Mesothelial cell of epicardium (in vitro differentiated cells): ENCODE measurements around the gene UBN1. TPM values are rescaled to one million over a fixed set of nuclear protein-coding genes. Genes with fewer than 3 reads are reported as not detected.

Experiments
- DNase-seq, 2 experiments: peaks; one replicate each; pipeline ENCODE4 v3.0.0; 2021; ENCODE audit warnings: low spot score in 2 of 2; ENCODE audit not compliant: unreplicated experiment in 2 of 2
- H3K27ac Mint-ChIP-seq: 2 replicates; pipeline ENCODE4 v1.8.0; 2021; ENCODE audit warnings: mixed read lengths
- H3K27me3 Mint-ChIP-seq: 2 replicates; pipeline ENCODE4 v1.8.0; 2021; ENCODE audit warnings: low read depth, mixed read lengths
- H3K36me3 Mint-ChIP-seq: 2 replicates; pipeline ENCODE4 v1.8.0; 2021; ENCODE audit warnings: mixed read lengths
- H3K4me1 Mint-ChIP-seq: 2 replicates; pipeline ENCODE4 v1.8.0; 2021; ENCODE audit warnings: mixed read lengths
- H3K4me3 Mint-ChIP-seq: 2 replicates; pipeline ENCODE4 v1.8.0; 2021; ENCODE audit warnings: mild to moderate bottlenecking, moderate library complexity, mixed read lengths
- H3K9me3 Mint-ChIP-seq: 2 replicates; pipeline ENCODE4 v1.8.0; 2021; ENCODE audit warnings: mixed read lengths
- total RNA-seq: library from RNA; stranded (reverse); gene quantifications from 3 replicates; pipeline ENCODE4 v1.2.1, GENCODE V29; 2021
- TF ChIP-seq, protein P1 (sequence below): fragments of 200-600 bp; sonication (generic); IDR thresholded peaks from one replicate; pipeline ENCODE4 v1.5.0; 2021; ENCODE audit warnings: antibody characterized with exemption; ENCODE audit not compliant: unreplicated experiment

UBN1 gene
- total RNA-seq, 1 donor from 2014 or later = 40.5 TPM

DNA sequence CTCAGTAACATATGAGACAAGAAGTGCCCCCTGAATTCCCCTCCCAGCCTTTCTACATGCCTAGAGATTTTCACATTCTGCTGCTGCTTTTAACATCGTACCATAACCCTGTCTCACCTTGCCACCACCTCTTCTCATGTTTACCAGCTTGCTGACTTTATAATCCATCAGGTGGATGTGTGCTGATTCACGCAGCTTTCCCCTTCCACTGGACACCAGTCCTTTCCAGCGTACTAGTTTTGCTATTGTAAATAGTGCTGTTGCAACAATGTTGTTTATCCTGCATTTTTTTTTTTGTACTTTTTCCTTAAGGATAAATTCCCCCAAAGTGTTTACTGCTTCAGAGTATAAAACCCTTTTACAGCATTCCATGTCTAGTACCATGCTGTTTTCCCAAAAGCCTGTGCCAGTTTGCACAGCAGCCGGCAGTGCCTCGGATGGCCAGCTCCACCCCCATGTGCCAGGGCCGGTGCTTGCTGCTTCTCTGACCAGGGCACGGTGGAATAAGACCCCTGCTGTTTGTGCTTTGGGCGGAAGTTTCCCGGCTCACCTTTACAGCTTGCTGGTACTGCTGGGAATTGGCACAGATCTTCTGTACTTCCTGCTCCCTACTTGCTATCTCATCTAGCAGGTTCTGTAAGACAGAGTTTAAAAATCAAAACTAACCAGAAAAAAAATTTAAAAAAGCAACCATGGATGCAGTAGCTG, 41.3 kb downstream of the UBN1 start:
- no peak overlapping the region for H3K27ac Mint-ChIP-seq
- no peak overlapping the region for H3K4me3 Mint-ChIP-seq
- TF ChIP-seq, protein P1, sequence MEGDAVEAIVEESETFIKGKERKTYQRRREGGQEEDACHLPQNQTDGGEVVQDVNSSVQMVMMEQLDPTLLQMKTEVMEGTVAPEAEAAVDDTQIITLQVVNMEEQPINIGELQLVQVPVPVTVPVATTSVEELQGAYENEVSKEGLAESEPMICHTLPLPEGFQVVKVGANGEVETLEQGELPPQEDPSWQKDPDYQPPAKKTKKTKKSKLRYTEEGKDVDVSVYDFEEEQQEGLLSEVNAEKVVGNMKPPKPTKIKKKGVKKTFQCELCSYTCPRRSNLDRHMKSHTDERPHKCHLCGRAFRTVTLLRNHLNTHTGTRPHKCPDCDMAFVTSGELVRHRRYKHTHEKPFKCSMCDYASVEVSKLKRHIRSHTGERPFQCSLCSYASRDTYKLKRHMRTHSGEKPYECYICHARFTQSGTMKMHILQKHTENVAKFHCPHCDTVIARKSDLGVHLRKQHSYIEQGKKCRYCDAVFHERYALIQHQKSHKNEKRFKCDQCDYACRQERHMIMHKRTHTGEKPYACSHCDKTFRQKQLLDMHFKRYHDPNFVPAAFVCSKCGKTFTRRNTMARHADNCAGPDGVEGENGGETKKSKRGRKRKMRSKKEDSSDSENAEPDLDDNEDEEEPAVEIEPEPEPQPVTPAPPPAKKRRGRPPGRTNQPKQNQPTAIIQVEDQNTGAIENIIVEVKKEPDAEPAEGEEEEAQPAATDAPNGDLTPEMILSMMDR = no peak
- no peaks in the 10 kb centered on the region for H3K9me3 Mint-ChIP-seq
- peaks cover 48% of the 10 kb centered on the region for H3K36me3 Mint-ChIP-seq
- no peak for DNase-seq
- peaks cover 11% of the 10 kb centered on the region for H3K4me1 Mint-ChIP-seq
- H3K27me3 Mint-ChIP-seq = no peaks in the 10 kb centered on the region

DNA sequence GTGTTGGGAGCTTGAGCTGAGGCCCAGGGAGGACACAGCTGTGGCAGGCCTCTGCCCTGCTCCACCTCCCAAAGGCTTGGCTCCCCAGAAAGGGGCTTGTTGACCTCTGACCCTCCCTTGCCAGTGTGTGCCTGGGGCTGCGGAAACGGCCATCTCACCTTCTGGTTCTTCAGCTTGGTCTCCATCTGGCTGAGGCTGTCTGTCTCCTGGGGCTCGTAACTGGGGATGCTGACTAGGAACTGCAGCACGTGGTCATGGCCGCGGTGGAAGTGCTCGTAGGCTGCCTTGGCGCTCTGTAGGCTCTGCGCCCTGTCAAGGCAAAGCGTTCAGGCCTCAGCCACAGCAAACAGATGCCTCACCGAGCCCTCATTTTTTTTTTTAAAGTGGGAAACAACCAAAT, 42.7 kb downstream of the UBN1 start:
- H3K36me3 Mint-ChIP-seq = peaks cover 34% of the 10 kb centered on the region
- no peak for DNase-seq
- TF ChIP-seq, protein P1 = no peak
- H3K9me3 Mint-ChIP-seq = no peaks in the 10 kb centered on the region
- H3K4me3 Mint-ChIP-seq = no peak overlapping the region
- no peak overlapping the region for H3K27ac Mint-ChIP-seq
- H3K4me1 Mint-ChIP-seq = peaks cover 6% of the 10 kb centered on the region
- no peaks in the 10 kb centered on the region for H3K27me3 Mint-ChIP-seq

DNA sequence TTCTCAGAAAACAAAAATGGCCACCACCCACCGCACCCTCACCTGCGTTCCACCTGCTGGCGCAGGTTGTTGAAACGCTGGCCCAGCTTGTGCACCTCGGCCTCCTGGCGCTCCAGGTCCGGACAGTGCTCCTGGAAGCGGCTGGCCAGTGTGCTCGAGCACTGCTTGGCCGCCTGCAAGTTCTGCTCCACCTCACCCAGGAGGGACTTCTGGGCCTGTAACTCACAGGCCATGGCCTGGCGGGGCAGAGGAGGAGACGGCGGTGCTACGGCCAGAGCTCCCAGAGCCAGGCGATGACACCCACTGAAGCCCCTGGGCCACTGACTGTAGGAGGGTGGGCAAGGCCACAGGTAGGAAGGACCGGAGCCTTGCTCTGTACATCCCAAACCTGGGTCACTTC, 43.4 kb downstream of the UBN1 start:
- H3K9me3 Mint-ChIP-seq = no peaks in the 10 kb centered on the region

DNA sequence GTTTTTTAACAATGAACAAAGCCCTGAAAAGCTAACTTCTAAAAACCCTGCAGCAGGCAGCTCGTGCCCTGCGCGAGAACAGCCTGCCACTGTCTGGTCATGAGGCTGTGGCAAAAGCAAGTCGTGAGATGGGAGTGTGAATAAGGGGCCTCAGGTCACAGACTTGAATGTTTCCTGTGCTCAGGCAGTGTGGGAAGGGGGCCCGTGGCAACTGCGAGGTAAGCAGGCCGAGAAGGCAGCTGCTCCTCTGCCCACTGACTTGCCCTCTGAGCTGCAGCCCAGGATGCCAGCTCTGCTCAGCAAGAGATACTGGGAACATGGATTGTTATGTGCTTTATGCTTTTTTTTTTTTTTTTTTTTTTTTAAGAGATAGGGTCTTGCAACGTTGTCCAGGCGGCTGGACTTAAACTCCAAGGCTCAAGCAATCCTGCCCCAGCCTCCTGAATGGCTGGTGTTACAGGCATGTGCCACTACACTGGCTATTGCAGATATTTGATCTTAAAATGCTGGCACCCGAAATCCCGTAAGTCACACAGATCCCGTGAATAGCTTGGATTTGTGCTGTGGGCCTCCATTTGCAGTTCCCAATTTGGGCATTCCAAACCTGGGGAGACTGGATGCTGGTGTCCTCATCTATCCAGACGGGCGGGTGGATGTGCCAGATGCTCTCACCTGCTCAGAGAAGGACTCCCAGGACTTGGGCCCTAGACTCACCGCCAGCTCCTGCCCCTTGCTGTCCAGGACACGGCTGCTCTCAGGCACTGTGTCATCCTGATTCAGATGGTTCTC, 44.0 kb downstream of the UBN1 start:
- Mint-ChIP-seq H3K4me1 (peaks cover 6% of the 10 kb centered on the region), H3K27ac (no peak overlapping the region), H3K36me3 (peaks cover 25% of the 10 kb centered on the region), H3K27me3 (no peaks in the 10 kb centered on the region), H3K9me3 (no peaks in the 10 kb centered on the region), H3K4me3 (no peak overlapping the region)
- TF ChIP-seq, protein P1 = no peak
- no peak for DNase-seq

More for the DNA sequence above, 43.4 kb downstream of the UBN1 start:
- DNase-seq = no peak
- Mint-ChIP-seq H3K4me1 (peaks cover 6% of the 10 kb centered on the region), H3K36me3 (peaks cover 28% of the 10 kb centered on the region), H3K27me3 (no peaks in the 10 kb centered on the region), H3K4me3 (no peak overlapping the region), H3K27ac (no peak overlapping the region)
- TF ChIP-seq, protein P1 = no peak

DNA sequence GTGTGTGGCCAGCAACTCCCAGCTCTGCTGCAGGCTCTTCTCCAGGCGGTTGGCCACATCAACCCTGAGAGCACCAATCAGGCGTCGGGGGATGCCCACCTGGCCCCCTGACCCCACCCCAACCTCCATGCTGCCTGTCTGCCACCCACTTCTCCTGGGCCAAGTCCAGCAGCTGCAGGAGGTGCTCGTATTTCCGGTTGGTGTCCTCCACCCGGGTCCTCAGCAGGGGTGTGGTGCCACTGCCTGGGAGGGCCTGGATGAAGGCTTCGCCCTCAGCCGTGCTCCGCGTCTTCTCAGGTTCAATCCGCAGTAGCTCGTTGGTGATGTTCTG, 44.6 kb downstream of the UBN1 start:
- Mint-ChIP-seq H3K4me1 (peaks cover 6% of the 10 kb centered on the region), H3K9me3 (no peaks in the 10 kb centered on the region), H3K27ac (no peak overlapping the region), H3K36me3 (peaks cover 22% of the 10 kb centered on the region), H3K4me3 (no peak overlapping the region), H3K27me3 (no peaks in the 10 kb centered on the region)
- no peak for DNase-seq
- TF ChIP-seq, protein P1 = no peak
